Bronchial epithelial cell (primary cell): ENCODE measurements around the gene NEIL3. TPM values are rescaled to one million over a fixed set of nuclear protein-coding genes. Genes with fewer than 3 reads are reported as not detected.

Experiments
- DNase-seq: peaks from one replicate; pipeline ENCODE4 v3.0.0-alpha.2; 2010; ENCODE audit warnings: low read depth
- FAIRE-seq: peaks from 2 replicates; lab custom pipeline; 2011; peaks lifted over from hg19 to GRCh38; lab: Jason Lieb, UNC
- H3K27me3 ChIP-seq: 2 replicates; pipeline ENCODE4 v1.5.1; 2011; ENCODE audit warnings: low read length; ENCODE audit not compliant: control insufficient read depth, insufficient read depth
- H3K36me3 ChIP-seq: 2 replicates; pipeline ENCODE4 v1.5.1; 2011; ENCODE audit warnings: low read length; ENCODE audit not compliant: control insufficient read depth, insufficient read depth
- H3K4me3 ChIP-seq: 2 replicates; pipeline ENCODE4 v1.5.1; 2011; ENCODE audit warnings: mild to moderate bottlenecking, low read depth, low read length, control low read depth
- total RNA-seq: library from RNA; depleted of rRNA; stranded (reverse); fragments of >200 nt; gene quantifications from 2 replicates; pipeline ENCODE4 v1.2.1, GENCODE V29; 2014
- TF ChIP-seq, protein P1 (sequence below): IDR thresholded peaks from 2 replicates; pipeline ENCODE4 v1.5.1; 2011; ENCODE audit warnings: mild to moderate bottlenecking, moderate library complexity, low read length, control low read depth, inconsistent platforms; ENCODE audit not compliant: insufficient read depth, severe bottlenecking

The NEIL3 gene
- total RNA-seq, 1 donor from 2014 or later: 0.53 TPM

DNA sequence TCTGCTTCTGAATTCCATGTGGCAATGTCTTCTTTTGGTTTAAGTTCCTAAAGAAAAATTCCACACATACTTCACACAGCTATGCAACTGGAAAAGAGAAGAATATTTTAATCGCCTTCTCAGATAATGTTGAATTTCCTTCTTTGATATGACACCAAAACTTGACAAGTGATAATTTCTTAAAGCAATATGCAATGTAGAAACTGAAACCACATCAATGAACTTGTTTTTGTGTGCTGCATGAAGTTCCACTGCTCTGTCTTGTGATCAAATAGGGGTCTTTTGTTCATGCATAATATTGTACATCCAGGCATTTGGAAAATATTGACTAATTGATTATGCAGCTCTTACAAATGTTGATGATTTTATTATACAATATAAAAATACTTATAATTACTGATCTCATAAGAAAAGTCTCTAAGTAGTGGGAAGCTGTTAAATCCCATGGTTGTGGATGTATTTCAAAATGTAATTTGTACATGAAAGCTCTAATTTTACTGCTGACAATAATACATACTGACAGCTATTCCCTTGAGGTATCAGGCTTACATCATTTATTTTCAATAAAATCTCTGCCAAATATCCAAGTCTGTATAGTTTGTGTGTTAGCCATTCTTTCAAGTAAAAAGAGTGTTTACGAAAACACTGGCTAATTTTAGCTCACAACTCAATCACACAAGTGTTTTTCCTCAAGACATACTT lies 76.1 kb downstream of the NEIL3 start:
- no peaks in the 10 kb centered on the region for H3K27me3 ChIP-seq
- DNase-seq: no peak
- H3K4me3 ChIP-seq: no peak overlapping the region
- no peaks in the 10 kb centered on the region for H3K36me3 ChIP-seq
- TF ChIP-seq, protein P1, sequence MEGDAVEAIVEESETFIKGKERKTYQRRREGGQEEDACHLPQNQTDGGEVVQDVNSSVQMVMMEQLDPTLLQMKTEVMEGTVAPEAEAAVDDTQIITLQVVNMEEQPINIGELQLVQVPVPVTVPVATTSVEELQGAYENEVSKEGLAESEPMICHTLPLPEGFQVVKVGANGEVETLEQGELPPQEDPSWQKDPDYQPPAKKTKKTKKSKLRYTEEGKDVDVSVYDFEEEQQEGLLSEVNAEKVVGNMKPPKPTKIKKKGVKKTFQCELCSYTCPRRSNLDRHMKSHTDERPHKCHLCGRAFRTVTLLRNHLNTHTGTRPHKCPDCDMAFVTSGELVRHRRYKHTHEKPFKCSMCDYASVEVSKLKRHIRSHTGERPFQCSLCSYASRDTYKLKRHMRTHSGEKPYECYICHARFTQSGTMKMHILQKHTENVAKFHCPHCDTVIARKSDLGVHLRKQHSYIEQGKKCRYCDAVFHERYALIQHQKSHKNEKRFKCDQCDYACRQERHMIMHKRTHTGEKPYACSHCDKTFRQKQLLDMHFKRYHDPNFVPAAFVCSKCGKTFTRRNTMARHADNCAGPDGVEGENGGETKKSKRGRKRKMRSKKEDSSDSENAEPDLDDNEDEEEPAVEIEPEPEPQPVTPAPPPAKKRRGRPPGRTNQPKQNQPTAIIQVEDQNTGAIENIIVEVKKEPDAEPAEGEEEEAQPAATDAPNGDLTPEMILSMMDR: no peak
- no peak for FAIRE-seq

DNA sequence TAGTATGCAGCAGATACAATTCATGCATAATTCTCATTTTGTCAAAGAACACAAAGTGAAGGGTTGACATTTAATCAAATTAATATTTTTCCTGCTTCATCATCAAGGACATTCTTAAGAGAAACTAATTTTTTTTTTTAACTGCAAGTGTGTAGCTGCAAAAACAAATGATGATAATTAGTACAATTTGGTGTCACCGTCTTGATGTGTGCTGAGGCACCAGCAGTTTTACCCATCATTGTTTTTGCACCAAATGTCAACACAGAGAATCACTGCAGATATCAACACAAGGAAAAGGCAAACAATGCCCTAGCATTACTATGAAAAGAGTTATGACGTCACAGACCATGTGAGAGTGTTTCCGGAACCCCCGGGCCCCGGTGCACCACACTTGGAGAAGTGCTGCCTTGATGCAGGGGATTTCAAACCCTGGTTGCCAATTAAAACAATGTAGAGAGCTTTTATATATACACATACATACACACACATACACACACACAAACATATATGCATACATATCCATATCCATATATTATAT lies 76.7 kb downstream of the NEIL3 start:
- H3K27me3 ChIP-seq: no peaks in the 10 kb centered on the region
- H3K4me3 ChIP-seq: no peak overlapping the region
- DNase-seq (no peak), FAIRE-seq (no peak)
- TF ChIP-seq, protein P1: no peak
- H3K36me3 ChIP-seq: no peaks in the 10 kb centered on the region

DNA sequence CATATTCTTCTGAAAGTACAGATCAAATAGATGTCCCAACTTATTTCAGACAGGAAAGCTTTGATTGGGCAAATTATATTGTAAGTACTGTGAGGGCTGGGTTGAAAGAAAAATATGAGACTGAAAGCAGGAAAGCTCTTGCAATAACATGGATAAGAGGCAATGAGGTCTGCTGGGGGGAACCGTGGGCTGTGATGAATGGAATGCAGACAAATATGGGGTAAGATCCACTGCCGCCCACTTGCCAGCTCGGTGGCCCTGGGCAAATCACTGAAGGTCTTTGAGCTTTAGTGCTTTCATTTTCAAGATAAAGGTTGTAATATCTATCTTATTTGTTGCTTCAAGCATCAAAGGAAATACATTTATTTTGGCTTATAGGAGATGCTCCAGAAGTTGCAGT lies 81.6 kb downstream of the NEIL3 start:
- Histone ChIP-seq H3K27me3 (no peaks in the 10 kb centered on the region), H3K4me3 (no peak overlapping the region), H3K36me3 (no peaks in the 10 kb centered on the region)
- TF ChIP-seq, protein P1: no peak
- FAIRE-seq: no peak
- DNase-seq: no peak

GRCh38 chr4:177391953-177392352 lies 82.3 kb downstream of the NEIL3 start:
- FAIRE-seq (no peak), DNase-seq (peak; percentile 61)
- Histone ChIP-seq H3K4me3 (no peak overlapping the region), H3K36me3 (no peaks in the 10 kb centered on the region), H3K27me3 (no peaks in the 10 kb centered on the region)
- TF ChIP-seq, protein P1: no peak

- TF ChIP-seq, protein P1: no peak
- no peaks in the 10 kb centered on the region for H3K27me3 ChIP-seq
- DNase-seq (no peak), FAIRE-seq (no peak)
- H3K36me3 ChIP-seq: no peaks in the 10 kb centered on the region
- no peak overlapping the region for H3K4me3 ChIP-seq
Measured at GRCh38 chr4:177393236-177393635, 83.6 kb downstream of the NEIL3 start.

DNA sequence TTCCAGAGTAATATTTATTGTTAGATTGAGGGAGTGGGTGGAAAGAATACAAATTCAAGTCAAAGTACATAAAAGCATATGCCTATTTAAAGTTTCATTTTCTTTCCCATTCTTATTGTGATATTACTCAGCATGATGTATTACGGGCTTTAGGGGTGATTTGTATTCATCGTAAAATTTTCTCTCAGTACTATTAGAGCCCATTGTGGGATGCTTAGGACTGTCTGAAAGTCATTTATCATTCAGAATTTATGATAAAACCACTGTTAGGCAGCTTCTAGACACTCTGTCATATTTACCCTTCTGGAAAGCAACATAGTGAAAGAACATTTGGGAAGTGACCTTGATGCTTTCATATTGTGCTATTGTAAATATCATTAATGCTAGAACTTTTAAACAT lies 86.7 kb downstream of the NEIL3 start:
- no peak for DNase-seq
- no peak for FAIRE-seq
- Histone ChIP-seq H3K36me3 (no peaks in the 10 kb centered on the region), H3K27me3 (no peaks in the 10 kb centered on the region), H3K4me3 (no peak overlapping the region)
- TF ChIP-seq, protein P1: no peak
